Forelimb muscle (tissue), 1 donor: ENCODE data around the gene DCLK2. TPM values are rescaled to one million over a fixed set of nuclear protein-coding genes. Genes with fewer than 3 reads are reported as not detected.

ENCODE experiments used
- DNase-seq: peaks from one replicate; pipeline ENCODE4 v3.0.0-alpha.2; 2013; ENCODE audit warnings: low read depth
- polyA plus RNA-seq: library from polyadenylated mRNA; unstranded; fragments of 120-200 nt; gene quantifications from one replicate; pipeline ENCODE4 v1.2.1, GENCODE V29; 2013; ENCODE audit not compliant: insufficient read length

DCLK2 gene
- 6.9 TPM for polyA plus RNA-seq

DNA sequence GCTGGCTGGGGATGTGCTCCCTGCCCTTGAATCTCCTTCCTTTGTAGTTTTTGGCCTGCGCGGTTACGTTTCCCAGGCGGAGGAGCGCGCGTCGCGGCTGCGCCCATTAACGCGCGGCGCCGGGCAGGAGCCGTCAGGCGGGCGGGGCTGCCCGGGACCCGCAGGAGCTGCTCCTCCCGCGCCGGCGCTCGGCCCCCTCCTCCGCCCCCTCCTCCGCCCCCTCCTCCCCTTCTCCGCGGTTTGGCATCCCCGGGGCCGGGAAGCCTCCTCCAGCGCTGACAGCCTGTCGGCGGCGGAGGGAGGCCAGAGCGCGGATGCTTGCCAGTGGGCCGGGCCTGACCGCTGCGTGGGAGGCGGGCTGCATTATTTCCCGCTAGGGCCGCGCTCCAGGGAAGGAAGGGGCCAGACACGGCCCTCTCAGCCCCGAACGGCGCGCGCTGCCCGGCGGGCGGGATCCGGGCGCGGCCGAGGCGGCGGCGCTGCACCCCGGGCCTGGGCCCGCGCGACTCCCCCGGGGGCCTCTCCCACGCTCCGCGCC is at the start of gene DCLK2:
DCLK2 (plus strand) TSS at position 405 of the 538 bp plus-strand sequence. CDS start 583 bp downstream, outside the sequence.
- DNase-seq: peak; percentile 22

DNA sequence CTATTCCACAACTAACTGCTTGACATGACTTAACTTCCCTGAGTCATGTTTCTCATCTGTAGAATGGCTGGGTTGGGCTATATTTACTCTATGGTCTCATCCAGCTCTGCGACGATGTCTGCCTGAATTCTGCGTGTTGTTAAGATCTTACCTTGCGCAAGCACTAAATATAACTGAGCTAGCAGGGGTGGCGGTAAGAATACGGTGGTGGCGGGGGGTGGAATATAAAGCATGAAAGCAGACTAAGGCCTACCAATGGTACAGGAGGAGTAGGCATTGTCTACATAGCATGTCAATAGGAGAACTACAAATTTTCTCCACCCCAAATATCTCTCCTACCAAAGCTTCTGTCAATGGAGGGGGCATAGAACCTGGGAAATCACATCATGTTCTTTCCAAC is 45.7 kb upstream of the DCLK2 start:
- no peak for DNase-seq

DNA sequence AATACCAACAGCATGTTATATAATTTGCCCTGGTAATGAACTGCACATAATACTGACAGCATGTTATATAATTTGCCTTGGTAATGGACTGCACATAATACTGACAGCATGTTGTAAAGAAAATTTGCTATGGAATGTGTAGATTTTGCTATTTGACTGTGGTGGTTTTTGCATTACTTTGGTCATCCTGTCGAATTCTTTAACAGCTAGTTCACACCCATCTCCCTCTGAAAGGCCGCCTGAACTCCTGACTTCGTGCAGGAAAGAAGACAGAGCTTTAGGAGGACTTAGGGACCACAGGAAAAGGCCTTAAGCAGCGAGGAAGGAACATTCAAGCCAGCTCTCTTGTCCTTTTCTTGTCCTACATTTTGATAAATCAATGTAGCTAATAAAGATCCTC is 45.2 kb upstream of the DCLK2 start:
- no peak for DNase-seq

DNA sequence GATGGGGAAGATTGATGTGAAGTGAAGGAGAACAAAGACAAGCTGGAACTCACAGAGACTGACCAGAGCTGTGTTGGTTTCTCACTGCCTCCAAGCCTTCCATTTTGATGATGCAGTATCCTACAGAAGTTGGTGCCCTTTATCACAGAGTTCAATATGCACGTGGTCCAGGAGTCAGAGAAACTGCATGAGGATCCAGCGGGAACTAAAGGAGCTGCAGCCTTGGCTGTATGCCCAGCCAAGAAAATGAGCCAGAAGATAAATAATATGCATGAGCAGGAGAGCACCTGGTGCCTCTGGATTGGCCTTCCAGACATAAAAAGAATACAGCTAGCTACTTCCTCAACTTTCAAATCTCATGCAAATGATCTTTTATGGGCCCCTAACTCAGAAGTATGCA is 44.3 kb upstream of the DCLK2 start:
- no peak for DNase-seq

DNA sequence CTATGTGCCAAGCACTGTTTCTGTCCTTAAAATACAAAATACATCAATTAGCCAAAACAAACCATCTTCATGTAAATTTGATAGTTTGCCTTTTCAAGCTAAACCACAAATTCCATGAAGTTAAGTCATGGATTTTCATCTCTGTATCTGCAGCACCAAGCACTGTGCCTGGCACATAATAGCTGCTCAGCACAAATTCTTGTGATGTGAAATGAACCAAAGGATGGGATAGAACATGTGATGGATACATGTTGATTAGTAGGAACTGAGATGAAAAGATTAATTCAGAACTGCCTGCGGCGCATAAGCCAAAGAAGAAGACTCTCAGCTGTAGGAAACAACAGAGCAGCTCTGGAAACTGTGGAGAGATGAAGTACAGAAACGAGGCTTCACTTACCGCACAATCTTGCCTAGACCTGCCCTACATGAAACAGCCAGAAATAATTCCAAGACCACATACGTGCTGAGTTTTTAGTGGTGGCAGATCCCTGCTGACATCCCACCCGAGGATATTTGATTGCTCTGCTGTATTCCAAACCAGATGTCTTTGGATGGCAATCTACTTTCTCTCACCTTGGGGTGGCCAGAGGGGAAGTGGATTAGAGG is 40.9 kb upstream of the DCLK2 start:
- no peak for DNase-seq

DNA sequence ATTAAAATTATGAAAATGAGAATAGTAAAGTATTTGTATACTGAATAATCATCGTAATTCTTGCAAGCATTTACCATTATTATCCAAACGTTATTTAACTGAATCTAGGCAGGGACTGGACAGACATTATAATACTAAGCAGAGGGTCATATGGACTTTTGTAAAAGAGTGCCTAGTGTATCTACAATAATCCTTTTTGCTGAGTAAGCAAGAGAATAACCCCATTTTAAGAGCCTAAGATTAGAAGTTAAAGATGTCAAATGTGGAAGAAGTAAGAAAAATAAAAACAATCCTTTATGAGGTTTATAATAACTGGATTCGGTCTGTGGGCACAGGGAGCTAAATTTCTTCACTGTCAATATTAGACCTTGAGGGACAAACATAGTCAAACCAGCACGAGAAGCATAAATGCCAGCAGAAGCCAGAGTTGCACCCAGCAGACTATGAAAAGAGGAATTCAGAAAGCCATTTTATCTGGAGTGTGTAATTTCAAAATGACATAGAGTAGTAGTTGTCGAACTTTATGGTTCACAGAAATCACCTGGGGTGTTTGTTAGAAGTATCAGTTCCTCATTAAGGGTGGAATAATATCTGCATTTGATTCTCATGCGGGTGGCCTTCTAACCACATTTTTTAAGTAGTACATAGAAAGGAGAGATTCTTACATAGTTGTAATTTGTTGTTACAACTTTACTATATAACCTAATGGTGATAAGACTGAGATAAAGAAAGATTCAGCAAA is 39.7 kb upstream of the DCLK2 start:
- DNase-seq: no peak

DNA sequence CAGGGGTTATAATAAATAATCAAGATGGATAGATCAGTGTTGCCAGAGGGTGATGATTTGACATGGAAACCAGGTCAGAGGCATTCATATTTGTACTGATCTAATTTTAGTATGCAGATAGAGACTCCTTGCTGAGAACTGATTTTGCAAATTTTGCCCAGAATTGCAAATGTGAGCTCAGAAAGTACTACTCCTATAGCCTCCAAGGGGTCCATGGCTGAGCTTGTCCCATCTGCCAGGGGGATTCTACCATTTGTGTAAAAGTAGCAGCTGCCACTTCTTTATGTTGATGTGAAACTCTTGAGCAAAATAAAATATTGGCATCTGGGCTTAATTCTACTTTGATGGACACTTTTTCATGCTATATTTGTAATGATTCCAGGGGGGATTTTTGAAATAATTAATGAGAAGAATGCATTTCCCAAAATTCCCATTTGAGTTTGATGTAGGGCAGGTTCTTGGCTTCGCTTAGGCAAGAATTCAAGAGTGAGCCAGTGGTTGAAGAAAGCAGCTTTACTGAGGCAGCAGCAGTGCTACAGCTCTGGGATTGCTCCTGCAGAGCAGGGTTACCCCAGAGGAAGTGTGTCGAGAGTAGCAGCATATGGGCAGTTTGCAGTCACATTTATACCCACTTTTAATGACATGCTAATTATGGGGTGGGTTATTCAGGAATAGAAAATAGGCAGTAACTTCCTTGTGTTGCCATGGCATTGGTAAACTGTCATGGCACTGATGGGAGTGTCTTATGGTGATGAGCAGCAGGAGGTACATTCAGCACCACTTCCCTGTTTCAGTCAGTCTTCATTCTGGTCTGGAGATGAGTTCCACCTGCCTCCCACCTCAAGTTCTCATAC is 38.7 kb upstream of the DCLK2 start:
- DNase-seq: no peak

DNA sequence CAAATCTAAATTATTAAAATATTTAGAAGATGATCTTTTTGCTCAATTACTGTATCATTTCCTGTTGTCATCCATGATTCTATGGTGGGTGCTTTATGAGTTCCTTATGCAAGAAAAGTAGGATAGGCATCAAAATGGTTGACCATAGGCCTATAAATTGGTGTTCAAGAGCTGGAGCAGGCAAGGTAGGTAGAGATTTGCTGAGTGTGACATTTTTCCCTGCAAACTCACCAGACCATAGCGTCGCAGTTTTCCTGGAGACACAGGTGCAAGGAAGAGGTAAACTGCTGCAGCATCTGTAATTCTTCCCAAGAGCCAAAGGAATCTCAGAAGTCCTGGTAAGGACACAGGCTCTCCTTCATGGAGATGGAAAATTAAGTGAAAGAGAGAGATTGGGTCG is 33.7 kb upstream of the DCLK2 start:
- DNase-seq: no peak

DNA sequence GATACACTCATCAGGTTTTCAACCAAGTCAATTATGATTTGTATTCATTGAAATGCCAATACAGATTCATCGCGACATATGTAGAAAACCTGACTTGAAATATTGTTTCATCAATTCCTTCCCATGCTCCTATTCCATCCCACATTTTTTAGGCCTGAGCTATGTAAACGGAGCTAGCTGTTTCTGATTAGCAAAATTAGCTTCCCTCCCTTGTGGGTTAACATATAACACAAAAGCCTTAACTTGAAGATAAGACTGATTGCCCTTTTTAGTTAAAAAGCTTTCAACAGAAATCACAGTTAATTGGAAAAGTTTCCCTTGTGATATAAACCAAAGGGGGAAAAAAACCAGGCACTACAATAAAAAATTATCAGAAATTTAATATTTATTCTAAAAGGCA is 32.8 kb upstream of the DCLK2 start:
- DNase-seq: no peak

DNA sequence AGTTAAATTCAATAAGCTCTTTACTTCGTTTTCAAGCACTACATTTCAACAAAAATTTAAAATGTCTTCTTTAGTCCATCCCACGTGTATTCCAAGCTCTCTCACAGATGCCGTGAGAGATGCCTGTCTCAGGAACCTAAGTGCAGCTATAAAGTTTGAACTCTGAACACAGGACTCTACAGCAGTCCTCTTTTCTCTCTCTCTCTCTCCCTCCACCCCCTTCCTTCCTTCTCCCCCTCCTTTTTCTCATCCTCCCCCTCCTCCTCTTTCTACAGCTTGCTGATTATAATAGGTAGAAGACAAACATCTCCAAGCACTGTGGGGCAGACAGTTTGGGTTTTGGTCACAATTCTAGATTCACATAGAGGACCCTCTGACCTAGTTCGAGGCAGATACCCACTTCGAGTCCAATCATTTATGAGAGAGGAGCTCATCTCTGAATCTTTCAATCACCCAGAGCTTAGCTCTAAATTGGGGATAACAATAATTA is 31.5 kb upstream of the DCLK2 start:
- DNase-seq: no peak

DNA sequence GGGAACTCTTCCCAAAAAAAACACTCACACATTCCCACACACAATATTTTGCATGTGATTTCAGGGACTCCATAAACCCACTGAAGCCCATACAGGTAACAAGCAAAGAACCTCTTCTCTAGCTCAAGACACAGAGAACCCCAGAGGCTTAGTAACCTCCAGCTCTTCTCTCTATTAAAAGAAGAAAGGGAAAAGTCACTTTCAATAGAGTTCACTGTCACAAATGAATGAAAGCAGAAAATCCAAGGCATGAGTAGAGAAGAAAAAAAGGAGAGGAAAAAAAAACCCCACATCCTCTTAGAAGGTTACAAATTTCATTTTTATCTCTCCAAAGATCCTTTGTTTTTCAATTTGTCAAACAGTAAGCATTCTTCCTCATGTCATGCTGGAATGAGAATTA is 30.7 kb upstream of the DCLK2 start:
- DNase-seq: no peak

DNA sequence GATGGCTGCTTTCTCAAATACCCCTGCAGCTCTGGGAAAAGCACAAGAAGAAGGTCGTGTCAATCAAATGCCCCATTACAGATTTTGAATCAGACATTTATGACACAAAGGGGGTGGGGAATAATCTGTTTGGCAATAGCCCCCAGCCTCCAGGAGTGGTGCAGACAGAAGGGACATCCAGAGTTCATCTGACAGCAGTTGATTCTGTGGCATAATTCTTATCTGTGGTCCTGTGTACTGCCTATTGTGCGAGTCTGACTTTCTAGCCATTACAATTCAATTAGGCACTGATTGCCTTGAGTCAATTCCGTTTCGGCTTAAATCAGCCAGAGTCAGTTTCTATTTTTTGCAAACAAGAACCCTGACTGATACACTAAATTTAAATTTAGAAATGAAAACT is 28.6 kb upstream of the DCLK2 start:
- DNase-seq: no peak

DNA sequence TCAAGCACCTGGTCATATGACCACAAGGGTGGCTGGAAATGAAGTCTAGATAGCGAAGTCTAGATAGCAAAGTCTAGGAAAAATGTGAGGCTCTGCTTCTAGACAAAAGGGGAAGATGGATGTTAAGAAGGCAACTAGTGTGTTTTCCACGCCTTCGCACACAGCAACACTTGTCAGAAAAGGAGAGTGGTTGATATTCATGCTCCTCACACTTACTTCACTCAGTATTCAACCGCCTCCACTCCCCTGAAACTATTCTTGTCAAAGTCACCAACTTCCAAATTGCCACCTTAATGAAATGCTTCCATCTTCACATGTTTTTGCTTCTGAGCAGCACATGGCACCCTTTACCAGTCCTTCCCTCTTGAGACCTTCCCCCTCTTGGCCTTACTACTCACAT is 27.7 kb upstream of the DCLK2 start:
- DNase-seq: no peak

DNA sequence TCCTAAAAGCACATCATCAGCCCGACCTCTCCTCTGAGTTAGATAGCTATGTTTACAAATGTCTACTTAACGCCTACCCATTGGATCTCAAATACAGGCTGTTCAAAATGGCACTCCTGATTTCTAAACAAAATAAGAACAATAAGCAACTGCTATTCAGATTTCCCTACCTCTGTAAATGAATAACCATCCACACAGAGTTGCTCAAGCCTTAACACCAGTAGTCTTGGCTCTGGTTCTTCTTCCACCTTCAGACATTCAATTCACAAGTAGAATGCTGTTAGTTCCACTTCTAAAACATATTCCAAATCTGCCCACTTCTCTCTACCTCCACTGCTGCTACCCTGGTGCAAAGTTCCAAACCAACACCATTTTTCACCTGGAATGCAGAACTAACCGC is 27.1 kb upstream of the DCLK2 start:
- DNase-seq: no peak

DNA sequence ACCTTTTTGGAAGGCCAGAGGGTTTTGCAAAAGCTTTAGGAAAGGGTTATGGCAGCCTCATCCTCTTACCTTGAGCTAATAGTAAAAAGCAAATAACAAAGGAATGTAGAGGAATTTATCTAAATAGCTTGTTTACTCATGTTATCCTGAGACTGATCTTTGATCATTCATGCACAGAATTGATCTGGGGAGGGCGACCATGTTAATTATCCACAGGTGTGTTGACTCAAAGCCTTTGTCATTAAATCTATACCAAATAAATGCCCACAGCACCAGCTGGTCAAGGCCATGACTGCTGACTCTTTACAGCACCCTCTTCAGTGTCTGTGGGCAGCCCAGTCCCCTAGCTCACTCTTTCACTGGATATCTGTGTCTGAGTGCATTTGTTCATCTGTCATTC is 22.8 kb upstream of the DCLK2 start:
- no peak for DNase-seq

DNA sequence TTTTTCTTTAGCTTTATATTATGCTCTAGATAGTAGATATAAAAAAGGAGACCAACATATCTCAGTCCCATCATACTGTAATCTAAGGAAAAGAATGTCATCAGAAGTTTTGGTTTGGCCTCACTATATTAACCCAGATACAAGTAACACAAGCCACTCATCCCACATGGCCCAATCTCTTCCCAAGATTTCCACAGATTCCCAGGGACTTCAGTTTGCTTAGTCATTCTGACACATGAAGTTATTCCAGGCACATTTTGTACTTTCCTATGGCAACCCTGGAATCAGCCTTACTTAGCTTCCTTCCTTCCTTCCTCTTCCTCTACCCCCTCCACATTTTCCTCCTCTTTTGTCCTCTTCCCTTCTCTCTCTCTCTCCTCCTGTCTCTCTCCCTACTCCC is 21.7 kb upstream of the DCLK2 start:
- DNase-seq: no peak

DNA sequence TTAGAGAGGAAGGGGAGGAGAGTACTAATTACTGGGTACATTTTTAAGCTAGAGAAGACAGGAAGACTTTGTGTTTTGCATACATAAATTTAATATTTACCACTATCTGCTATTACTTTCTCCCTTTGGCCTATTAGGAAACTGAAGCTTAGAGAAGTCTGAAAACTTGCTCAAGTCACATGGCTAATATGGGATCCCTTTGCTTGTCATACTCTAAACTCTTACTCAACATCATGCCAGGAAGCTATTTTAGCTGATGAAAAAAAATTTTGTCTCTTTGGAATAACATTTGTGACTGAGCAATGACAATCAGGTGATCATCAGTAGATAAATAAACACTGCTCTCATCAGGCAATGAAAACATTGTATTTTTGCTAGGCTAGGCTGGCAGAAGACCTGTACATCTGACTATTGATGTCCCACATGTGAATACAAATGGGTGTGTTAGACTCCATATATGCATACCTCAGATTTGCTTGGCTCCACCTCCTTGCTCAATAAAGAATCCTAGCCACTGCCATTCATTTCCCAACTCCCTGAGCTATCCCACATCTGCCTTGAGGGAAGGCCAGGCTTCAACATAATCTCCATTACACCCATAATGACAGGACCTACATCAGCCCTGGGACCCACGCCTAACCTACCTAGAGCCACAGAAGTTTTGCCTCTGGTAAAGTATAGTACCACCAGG is 17.0 kb upstream of the DCLK2 start:
- no peak for DNase-seq

DNA sequence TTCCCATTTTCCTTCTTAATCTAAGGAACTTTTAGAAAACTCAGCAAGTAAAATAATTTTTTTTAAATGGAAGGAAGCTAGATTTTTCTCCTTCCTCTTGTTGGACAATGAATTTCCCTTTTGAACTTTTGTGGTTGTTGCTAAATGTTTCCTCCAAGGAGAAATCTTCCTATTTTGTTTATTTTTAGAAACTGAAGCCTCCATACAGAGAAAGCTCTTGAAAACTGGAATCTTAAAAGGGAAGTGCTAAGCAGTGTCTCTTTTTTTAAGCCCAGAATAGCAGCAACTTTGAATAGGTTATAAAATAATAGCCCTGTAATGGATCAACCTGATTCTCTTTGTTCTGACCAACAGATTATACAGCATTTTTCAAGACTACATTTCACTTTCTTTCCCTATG is 15.1 kb upstream of the DCLK2 start:
- DNase-seq: no peak

DNA sequence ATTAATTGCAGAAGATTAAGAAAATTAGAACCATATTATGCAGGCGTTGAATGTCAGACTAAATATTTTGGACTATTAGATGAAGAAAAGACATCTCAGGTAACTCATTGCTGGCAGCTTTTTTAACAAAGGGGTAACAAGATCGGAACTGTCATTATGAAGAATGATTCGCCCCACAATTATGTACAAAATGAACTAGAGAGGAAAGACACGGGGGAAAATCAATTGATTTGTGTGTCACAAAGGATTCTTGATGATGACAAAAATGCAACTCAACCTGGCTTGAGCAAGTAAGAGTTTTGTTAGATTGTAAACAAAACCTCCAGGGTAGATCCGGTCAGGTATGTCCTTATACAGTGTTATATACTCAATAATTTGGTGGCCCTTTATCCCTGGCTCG is 12.5 kb upstream of the DCLK2 start:
- no peak for DNase-seq

DNA sequence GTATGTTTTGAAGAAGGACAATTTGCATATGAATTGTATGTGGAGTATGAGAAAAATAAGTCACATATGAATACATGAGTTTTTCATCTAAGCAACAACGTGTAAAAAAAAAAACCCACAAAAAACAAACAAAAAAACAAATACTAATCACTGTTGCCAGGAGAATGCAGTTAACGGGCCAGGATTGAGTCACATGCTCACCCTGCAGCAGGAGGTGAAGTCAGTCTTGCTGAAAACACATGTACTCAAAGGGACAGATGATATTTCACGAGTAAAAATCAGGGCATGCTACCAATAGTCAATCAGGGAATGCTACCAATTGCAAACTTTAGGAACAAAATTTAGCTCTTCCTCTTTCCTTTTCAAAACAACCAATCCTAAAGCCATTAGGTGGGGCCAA is 10.4 kb upstream of the DCLK2 start:
- DNase-seq: no peak

DNA sequence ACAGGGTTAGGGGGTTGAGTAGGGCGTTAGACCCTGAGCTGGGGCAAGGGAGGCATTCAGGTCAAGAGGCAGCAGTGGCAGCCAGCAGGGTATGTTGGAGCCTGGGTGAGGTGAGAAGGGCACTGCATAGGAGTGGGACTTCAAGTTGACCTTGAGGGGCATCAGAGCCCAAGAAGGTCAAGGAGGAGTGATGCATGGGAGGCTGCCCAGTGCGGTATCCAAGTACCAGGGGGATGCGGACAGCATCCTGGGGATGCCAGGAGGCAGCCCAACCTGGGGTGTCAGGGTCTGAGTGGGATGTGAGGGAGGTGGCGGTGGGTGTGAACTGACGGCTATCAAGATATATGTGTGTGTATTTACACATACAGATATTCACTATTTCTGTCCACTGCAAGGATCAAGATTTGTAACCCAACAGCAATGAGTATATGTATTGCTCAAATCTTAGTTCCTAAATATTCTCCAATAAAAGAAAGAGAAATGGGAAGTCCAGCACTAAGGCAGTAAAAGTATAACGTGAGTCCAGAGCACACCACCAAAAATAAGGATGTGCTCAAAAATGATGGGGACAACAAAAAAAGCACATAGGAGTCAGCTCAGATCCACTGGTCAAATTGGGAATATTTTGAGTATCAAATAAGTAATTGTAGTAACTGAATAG is 9.8 kb upstream of the DCLK2 start:
- no peak for DNase-seq
